Heart right ventricle (tissue), 16 donors: ENCODE measurements around the gene THBS1. TPM values are rescaled to one million over a fixed set of nuclear protein-coding genes. Genes with fewer than 3 reads are reported as not detected.

Experiments used
- ATAC-seq, 8 donors: fragments of 200-7000 bp; cut with Tn5 transposase; one replicate each; pipeline ENCODE4 v1.9.1; 2020; ENCODE audit warnings: mild to moderate bottlenecking in 8 of 8, moderate library complexity in 8 of 8, moderate number of reproducible peaks in 1 of 8
- DNase-seq, 2 donors: peaks; one replicate each; pipeline ENCODE4 v3.0.0-alpha.2; 2020
- H3K27ac ChIP-seq, 10 donors: fragments of 200-600 bp; sonication (generic) in 2 of 10; one replicate each; pipeline versions ENCODE4 v1.5.0 to v1.8.0; 2020 to 2022; ENCODE audit warnings: mild to moderate bottlenecking in 3 of 10
- H3K27me3 ChIP-seq, 7 donors: fragments of 200-600 bp; one replicate each; pipeline ENCODE4 v1.8.0; 2021 to 2022; ENCODE audit warnings: mild to moderate bottlenecking in 2 of 7
- H3K36me3 ChIP-seq, 9 donors: fragments of 200-600 bp; sonication (generic) in 1 of 9; one replicate each; pipeline versions ENCODE4 v1.5.0 to v1.8.0; 2020 to 2022; ENCODE audit warnings: mild to moderate bottlenecking in 2 of 9
- H3K4me1 ChIP-seq, 9 donors: fragments of 200-600 bp; sonication (generic) in 1 of 9; one replicate each; pipeline versions ENCODE4 v1.5.0 to v1.8.0; 2020 to 2022; ENCODE audit warnings: mild to moderate bottlenecking in 4 of 9
- H3K4me3 ChIP-seq, 10 donors: fragments of 200-600 bp; sonication (generic) in 2 of 10; one replicate each; pipeline versions ENCODE4 v1.5.0 to v1.8.0; 2020 to 2022; ENCODE audit warnings: mild to moderate bottlenecking in 7 of 10, moderate library complexity in 2 of 10
- H3K9me3 ChIP-seq, 11 donors: fragments of 200-600 bp in 10 of 11; sonication (generic) in 2 of 11; one replicate each; pipeline versions ENCODE4 v1.5.0 to v1.8.0; 2013 to 2022; ENCODE audit warnings: mild to moderate bottlenecking in 2 of 11, control low read depth in 1 of 11, moderate library complexity in 1 of 11
- WGBS, 2 donors: extraction: QIAGEN DNeasy Blood & Tissue Kit; methylation state at CpG; one replicate each; pipeline ENCODE4 v1.1.7; 2013; ENCODE audit warnings: inconsistent platforms in 1 of 2; 5-methylcytosine and 5-hydroxymethylcytosine counted together
- intact Hi-C, 10 donors: fragments of 100-400 bp; cut with DNase I; formaldehyde crosslinking; loops; one replicate each; pipeline versions ENCODE4 v1.11.1 to v1.14.2; 2022
- polyA plus RNA-seq, 2 donors: library from polyadenylated mRNA; stranded (reverse); fragments of 200-250 nt; gene quantifications; one replicate each; pipeline ENCODE4 v1.2.3, GENCODE V29; 2013
- total RNA-seq, 10 donors: library from RNA; stranded (reverse); fragmentation: NEBNext Ultra II Directional in 3 of 10; extraction: Animal tissue kit (Norgen Biotek cat#: 25700) in 3 of 10; gene quantifications; one replicate each; pipeline versions ENCODE4 v1.2.1 to v1.2.4, GENCODE V29; 2021 to 2023
- TF ChIP-seq, protein P1 (sequence below), 9 donors: fragments of 200-600 bp; sonication (generic) in 2 of 9; IDR thresholded peaks; one replicate each; pipeline versions ENCODE4 v1.5.0 to v1.8.0; 2021 to 2022; ENCODE audit warnings: antibody characterized with exemption in 9 of 9, mild to moderate bottlenecking in 5 of 9, moderate library complexity in 1 of 9
- donor health status: Arrhythmogenic right ventricular cardiomyopathy.
- donor health status: ischemic (EF 13 %, LVEDD 7.1; RV severe dilation, severe dysfunction).
- donor health status: healthy with polysubstance abuse.
- donor health status: DM: no; HTN: yes; CAD: no.
- donor health status: DM: no; HTN: no; CAD: no.
- donor health status: ischemic (EF 25% LVEDD 6.9; RV normal size, moderate dysfunction).
- donor health status: ischemic (EF 25% LVEDD 5.7; RV mildly dilated, moderate dysfunction).
- donor health status: healthy.
- donor health status: DM: yes; HTN: yes; CAD: no.
- donor health status: Ischemic cardiomyopathy.
- donor health status: ischemic (EF 35%, LVEDD 5.7; RV mildly dilated, moderate dysfunction).
- donor health status: nonischemic (EF 11% LVEDD 7.7; RV severe dilation, severe dysfunction).
- donor health status: DM: yes; HTN: yes; CAD: no.
- donor health status: PGD.
- donor health status: ischemic (EF 29% LVEDD 5.4; RV normal size, mild dysfunction).
- donor health status: nonischemic (EF 23%, LVEDD 6.1; RV moderate dilation, normal function).

The THBS1 gene
- total and polyA plus RNA-seq, 12 donors: 12.9 to 1,109 (median 102) TPM

DNA sequence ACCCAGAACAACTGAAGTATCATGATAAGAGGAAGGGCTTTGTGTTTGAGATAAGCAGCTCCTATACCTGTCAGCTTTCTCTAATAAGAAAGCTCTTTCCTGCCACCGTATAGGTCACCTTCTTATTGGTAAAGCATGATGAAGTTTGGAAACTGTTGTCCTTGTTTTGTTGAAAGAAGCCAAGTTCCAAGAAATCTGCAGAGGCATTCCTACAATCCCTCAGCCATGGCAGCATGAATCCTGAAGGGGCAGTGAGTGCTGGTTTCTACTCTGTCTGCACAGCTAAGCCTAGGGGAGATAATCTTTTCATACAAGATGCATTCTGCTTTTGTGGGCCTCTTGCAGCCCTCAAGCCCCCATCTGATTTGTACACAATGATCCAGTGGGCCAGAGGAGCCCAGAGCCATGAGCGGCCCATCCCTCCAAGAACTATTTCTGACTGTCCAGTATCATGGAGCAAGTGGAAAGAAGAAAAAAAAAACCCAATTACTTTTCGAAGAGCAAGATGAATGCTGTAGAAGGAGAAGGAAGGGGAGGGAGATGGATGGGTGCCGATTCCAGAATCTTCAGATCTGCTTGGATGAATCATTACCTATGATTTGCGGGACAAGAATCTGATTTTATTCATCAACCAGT lies 1.9 kb upstream of the THBS1 start:
- Histone ChIP-seq H3K4me1 (peaks cover 0 to 51% (median 34%) of the 10 kb centered on the region in 9 donors), H3K27ac (peak overlapping the region in 9 of 10 donors; percentile 83 to 97 (median 93)), H3K27me3 (peaks cover 0 to 7% (median 0%) of the 10 kb centered on the region in 7 donors), H3K36me3 (peaks cover 0 to 23% (median 12%) of the 10 kb centered on the region in 9 donors), H3K4me3 (peak overlapping the region in 5 of 10 donors; percentile 62 to 88 (median 67)), H3K9me3 (no peaks in the 10 kb centered on the region)
- 71 to 79% methylated on average over 5 of the region's 5 CpGs for WGBS, 2 donors
- TF ChIP-seq, protein P1, sequence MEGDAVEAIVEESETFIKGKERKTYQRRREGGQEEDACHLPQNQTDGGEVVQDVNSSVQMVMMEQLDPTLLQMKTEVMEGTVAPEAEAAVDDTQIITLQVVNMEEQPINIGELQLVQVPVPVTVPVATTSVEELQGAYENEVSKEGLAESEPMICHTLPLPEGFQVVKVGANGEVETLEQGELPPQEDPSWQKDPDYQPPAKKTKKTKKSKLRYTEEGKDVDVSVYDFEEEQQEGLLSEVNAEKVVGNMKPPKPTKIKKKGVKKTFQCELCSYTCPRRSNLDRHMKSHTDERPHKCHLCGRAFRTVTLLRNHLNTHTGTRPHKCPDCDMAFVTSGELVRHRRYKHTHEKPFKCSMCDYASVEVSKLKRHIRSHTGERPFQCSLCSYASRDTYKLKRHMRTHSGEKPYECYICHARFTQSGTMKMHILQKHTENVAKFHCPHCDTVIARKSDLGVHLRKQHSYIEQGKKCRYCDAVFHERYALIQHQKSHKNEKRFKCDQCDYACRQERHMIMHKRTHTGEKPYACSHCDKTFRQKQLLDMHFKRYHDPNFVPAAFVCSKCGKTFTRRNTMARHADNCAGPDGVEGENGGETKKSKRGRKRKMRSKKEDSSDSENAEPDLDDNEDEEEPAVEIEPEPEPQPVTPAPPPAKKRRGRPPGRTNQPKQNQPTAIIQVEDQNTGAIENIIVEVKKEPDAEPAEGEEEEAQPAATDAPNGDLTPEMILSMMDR (IDR thresholded peaks at IDR 0.05): no peak
- intact Hi-C loops: loop anchor here in 7 of 10 donors (1.0 to 10.0 kb wide), 11 partner anchors 67 to 407 kb away; no protein-coding TSS in a partner anchor
- ATAC-seq (no peak), DNase-seq (no peak)

DNA sequence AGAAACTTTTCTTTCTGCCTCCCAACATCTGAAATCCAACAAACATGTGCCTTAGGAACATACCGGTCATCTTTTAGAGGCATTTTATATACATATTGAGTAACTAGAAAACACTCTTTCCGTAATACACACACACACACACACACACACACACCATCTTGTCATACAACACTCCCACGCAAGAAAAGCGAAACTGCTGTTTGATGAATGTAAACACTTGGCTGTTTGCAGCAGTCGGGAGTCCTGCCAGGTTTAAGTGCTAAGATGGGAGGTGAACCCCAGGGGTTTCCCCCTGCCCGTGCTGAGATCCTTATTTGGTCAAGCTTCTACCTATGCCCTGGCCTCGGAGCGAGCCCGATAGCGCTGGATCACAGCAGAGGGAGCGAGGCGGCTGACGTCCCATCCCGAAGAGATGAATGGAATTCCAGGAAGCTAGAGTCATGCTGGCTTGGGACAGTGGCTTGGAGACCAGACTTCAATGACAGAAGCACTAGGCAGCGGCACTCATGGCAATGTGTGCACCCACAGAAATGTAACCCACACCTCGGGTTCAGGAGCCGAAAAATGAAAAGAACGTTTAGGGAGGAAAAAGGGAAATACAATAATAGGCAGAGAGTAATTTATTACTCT lies 1.3 kb upstream of the THBS1 start:
- ATAC-seq: peak; percentile 53 to 80 (median 70)
- H3K4me3 ChIP-seq: peak overlapping the region; percentile 20 to 88 (median 67)
- H3K27ac ChIP-seq: peak overlapping the region; percentile 83 to 97 (median 92)
- WGBS, 2 donors: 8 to 11% methylated on average over 18 of the region's 18 CpGs
- peaks cover 0 to 30% (median 19%) of the 10 kb centered on the region in 9 donors for H3K36me3 ChIP-seq
- TF ChIP-seq, protein P1 (IDR thresholded peaks at IDR 0.05): no peak
- intact Hi-C loops: loop anchor here (1.0 to 10.0 kb wide), 26 partner anchors 67 to 875 kb away; no protein-coding TSS in a partner anchor
- H3K4me1 ChIP-seq: peaks cover 0 to 57% (median 40%) of the 10 kb centered on the region in 9 donors
- no peaks in the 10 kb centered on the region for H3K9me3 ChIP-seq
- peaks cover 0 to 7% (median 0%) of the 10 kb centered on the region in 7 donors for H3K27me3 ChIP-seq
- peak; percentile 51 to 78 for DNase-seq

DNA sequence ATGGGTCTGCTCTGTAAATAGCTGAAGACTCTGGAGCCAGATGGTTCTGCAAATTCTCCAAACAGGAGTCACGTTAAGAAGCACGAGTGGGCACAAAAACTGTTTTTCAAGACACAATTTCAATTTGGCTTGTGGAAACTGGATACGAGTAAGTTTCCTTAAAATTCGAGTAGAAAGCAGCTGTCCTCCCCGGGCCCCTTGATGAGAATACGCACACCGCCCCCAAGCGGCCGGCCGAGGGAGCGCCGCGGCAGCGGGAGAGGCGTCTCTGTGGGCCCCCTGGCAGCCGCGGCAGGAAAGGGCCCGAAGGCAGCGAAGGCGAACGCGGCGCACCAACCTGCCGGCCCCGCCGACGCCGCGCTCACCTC lies 778 bp upstream of the THBS1 start:
- TF ChIP-seq, protein P1 (IDR thresholded peaks at IDR 0.05): peak; percentile 88 to 99 (median 98)
- WGBS, 2 donors: 0% methylated on average over 29 of the region's 29 CpGs
- Histone ChIP-seq H3K36me3 (peaks cover 0 to 35% (median 23%) of the 10 kb centered on the region in 9 donors), H3K27ac (peak overlapping the region; percentile 83 to 97 (median 92)), H3K27me3 (peaks cover 0 to 7% (median 0%) of the 10 kb centered on the region in 7 donors), H3K4me1 (peaks cover 2 to 62% (median 41%) of the 10 kb centered on the region in 9 donors), H3K9me3 (no peaks in the 10 kb centered on the region), H3K4me3 (peak overlapping the region; percentile 19 to 88 (median 67))
- ATAC-seq: peak; percentile 62 to 91 (median 85)
- intact Hi-C loops: loop anchor here (1.0 to 10.0 kb wide), 20 partner anchors 115 to 875 kb away; no protein-coding TSS in a partner anchor
- DNase-seq: peak; percentile 92 to 95

DNA sequence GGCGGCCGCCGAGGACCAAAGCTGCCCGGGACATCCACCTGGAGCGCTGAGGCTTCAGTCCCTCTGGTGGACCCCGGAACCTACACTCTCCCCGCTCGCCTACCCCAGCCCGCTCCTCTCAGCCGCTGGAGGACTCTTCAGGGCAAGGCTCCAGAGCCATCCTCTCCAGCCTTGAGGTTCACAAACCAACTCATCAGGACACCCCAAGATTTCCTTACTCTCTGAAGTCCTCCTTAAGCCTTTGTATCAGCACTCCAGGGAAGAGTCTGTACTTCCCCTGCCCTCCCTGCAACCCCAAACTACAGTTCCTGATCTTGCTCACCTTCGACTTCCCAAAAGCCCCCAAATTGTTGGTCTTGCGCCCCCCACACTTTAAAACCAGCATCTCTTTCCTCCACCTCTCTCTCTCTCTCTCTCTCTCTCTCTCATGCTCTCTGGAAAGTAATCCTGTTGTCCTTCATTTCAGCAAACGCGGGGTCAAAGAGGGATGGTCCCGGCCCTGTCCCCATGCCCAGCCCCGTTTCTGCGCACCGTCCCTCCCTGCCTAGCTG lies 438 bp downstream of the THBS1 start:
- Histone ChIP-seq H3K4me1 (peaks cover 5 to 75% (median 50%) of the 10 kb centered on the region in 9 donors), H3K27me3 (peaks cover 0 to 7% (median 0%) of the 10 kb centered on the region in 7 donors), H3K4me3 (peak overlapping the region; percentile 19 to 88 (median 67)), H3K9me3 (no peaks in the 10 kb centered on the region), H3K27ac (peak overlapping the region; percentile 83 to 97 (median 92)), H3K36me3 (peaks cover 0 to 47% (median 33%) of the 10 kb centered on the region in 9 donors)
- intact Hi-C loops: loop anchor here (2.0 to 10.0 kb wide), 19 partner anchors 117 to 877 kb away; no protein-coding TSS in a partner anchor
- DNase-seq (no peak), ATAC-seq (peak in 2 of 8 donors; percentile 0 to 2)
- TF ChIP-seq, protein P1 (IDR thresholded peaks at IDR 0.05): no peak
- WGBS, 2 donors: 10 to 16% methylated on average over 18 of the region's 18 CpGs
